Activated CD4-positive, alpha-beta T cell treated with anti-CD3 and anti-CD28 coated beads for 36 hours (primary cell): ENCODE measurements around the gene NMT1. TPM values are rescaled to one million over a fixed set of nuclear protein-coding genes. Genes with fewer than 3 reads are reported as not detected.

ENCODE experiments used
- ATAC-seq: fragments of 200-7000 bp; cut with Tn5 transposase; one replicate; pipeline ENCODE4 v1.10.0; 2021; ENCODE audit warnings: mild to moderate bottlenecking, moderate library complexity
- CTCF ChIA-PET: fragments of 350-600 bp; sonication (Branson Sonifier 250); formaldehyde crosslinking; loops from one replicate; lab custom pipeline; 2021; ENCODE audit warnings: antibody characterized with exemption; lab: Charles Lee
- POLR2A ChIA-PET: fragments of 350-600 bp; sonication (Branson Sonifier 250); formaldehyde crosslinking; loops from one replicate; lab custom pipeline; 2021; ENCODE audit warnings: antibody characterized with exemption, inconsistent platforms; lab: Charles Lee
- DNase-seq: peaks from one replicate; pipeline ENCODE4 v3.0.0-alpha.2; 2020
- H3K27ac Mint-ChIP-seq: one replicate; pipeline ENCODE4 v1.8.0; 2021; ENCODE audit warnings: mixed read lengths
- H3K27me3 Mint-ChIP-seq: one replicate; pipeline ENCODE4 v1.8.0; 2021; ENCODE audit warnings: mixed read lengths
- H3K36me3 Mint-ChIP-seq: one replicate; pipeline ENCODE4 v1.8.0; 2021; ENCODE audit warnings: low read depth, mixed read lengths
- H3K4me1 Mint-ChIP-seq: one replicate; pipeline ENCODE4 v1.8.0; 2021; ENCODE audit warnings: mixed read lengths
- H3K4me3 Mint-ChIP-seq: one replicate; pipeline ENCODE4 v1.8.0; 2021; ENCODE audit warnings: mild to moderate bottlenecking, moderate library complexity, mixed read lengths
- H3K9me3 Mint-ChIP-seq: one replicate; pipeline ENCODE4 v1.8.0; 2021; ENCODE audit warnings: low read depth, mixed read lengths
- intact Hi-C, 2 experiments: fragments of 100-400 bp; cut with DNase I in 1 of 2; cut with micrococcal nuclease in 1 of 2; formaldehyde crosslinking; loops; one replicate each; pipeline versions ENCODE4 v1.14.2 to v1.15.1; 2022 to 2024; cut with DNase I, micrococcal nuclease
- total RNA-seq, 2 experiments: library from RNA; stranded (reverse); gene quantifications; one replicate each; pipeline ENCODE4 v1.2.3, GENCODE V29; 2021

NMT1 gene
- total RNA-seq, 2 experiments from 2014 or later = 170 to 175 TPM

GRCh38 chr17:45104907-45105624, 43.9 kb downstream of the NMT1 start:
- POLR2A ChIA-PET = interaction anchor here (0.6 kb wide), 1 partner anchor 293 kb away, joined by 6 read pairs; no protein-coding TSS in a partner anchor

GRCh38 chr17:45106096-45106495, 45.0 kb downstream of the NMT1 start:
- no peaks in the 10 kb centered on the region for H3K9me3 Mint-ChIP-seq
- DNase-seq = no peak
- POLR2A ChIA-PET = no interaction called here
- CTCF ChIA-PET = interaction anchor here (1.0 kb wide), 1 partner anchor 188 kb away, joined by 3 read pairs; no protein-coding TSS in a partner anchor
- H3K4me1 Mint-ChIP-seq = no peaks in the 10 kb centered on the region
- peaks cover 41% of the 10 kb centered on the region for H3K36me3 Mint-ChIP-seq
- no peak overlapping the region for H3K4me3 Mint-ChIP-seq
- intact Hi-C loops = no loop called here
- H3K27ac Mint-ChIP-seq = no peak overlapping the region
- no peak for ATAC-seq
- H3K27me3 Mint-ChIP-seq = no peaks in the 10 kb centered on the region

More at GRCh38 chr17:45104907-45105624, 43.9 kb downstream of the NMT1 start:
- peaks cover 41% of the 10 kb centered on the region for H3K36me3 Mint-ChIP-seq
- intact Hi-C loops = no loop called here
- H3K4me1 Mint-ChIP-seq = no peaks in the 10 kb centered on the region
- no peak overlapping the region for H3K27ac Mint-ChIP-seq
- DNase-seq = no peak
- H3K9me3 Mint-ChIP-seq = no peaks in the 10 kb centered on the region
- H3K27me3 Mint-ChIP-seq = no peaks in the 10 kb centered on the region
- CTCF ChIA-PET = no interaction called here
- no peak overlapping the region for H3K4me3 Mint-ChIP-seq
- no peak for ATAC-seq

- ATAC-seq (no peak), DNase-seq (no peak)
- ChIA-PET POLR2A (no interaction called here), CTCF (interaction anchor here (1.0 to 1.2 kb wide), 2 partner anchors 29 to 187 kb away, joined by 3 to 4 read pairs; partner anchors contain the start of gene ACBD4)
- H3K4me3 Mint-ChIP-seq = no peak overlapping the region
- H3K4me1 Mint-ChIP-seq = no peaks in the 10 kb centered on the region
- intact Hi-C loops = no loop called here
- no peaks in the 10 kb centered on the region for H3K9me3 Mint-ChIP-seq
- no peaks in the 10 kb centered on the region for H3K27me3 Mint-ChIP-seq
- no peak overlapping the region for H3K27ac Mint-ChIP-seq
- H3K36me3 Mint-ChIP-seq = peaks cover 40% of the 10 kb centered on the region
These were observed 45.5 kb downstream of the NMT1 start for GRCh38 chr17:45106582-45106981.

GRCh38 chr17:45107293-45108010, 46.3 kb downstream of the NMT1 start:
- Mint-ChIP-seq H3K4me3 (no peak overlapping the region), H3K27ac (no peak overlapping the region), H3K9me3 (no peaks in the 10 kb centered on the region), H3K36me3 (peaks cover 34% of the 10 kb centered on the region), H3K4me1 (no peaks in the 10 kb centered on the region), H3K27me3 (no peaks in the 10 kb centered on the region)
- ATAC-seq (no peak), DNase-seq (no peak)
- POLR2A ChIA-PET = no interaction called here
- intact Hi-C loops = no loop called here
- CTCF ChIA-PET = interaction anchor here (1.2 to 2.0 kb wide), 2 partner anchors 8 to 28 kb away, joined by 4 read pairs; partner anchors contain the start of gene ACBD4

- ChIA-PET POLR2A (no interaction called here), CTCF (interaction anchor here (1.2 to 2.0 kb wide), 2 partner anchors 9 to 27 kb away, joined by 4 read pairs; partner anchors contain the start of gene ACBD4)
- H3K27ac Mint-ChIP-seq = no peak overlapping the region
- H3K27me3 Mint-ChIP-seq = no peaks in the 10 kb centered on the region
- DNase-seq = no peak
- no peak overlapping the region for H3K4me3 Mint-ChIP-seq
- no peaks in the 10 kb centered on the region for H3K9me3 Mint-ChIP-seq
- peaks cover 28% of the 10 kb centered on the region for H3K36me3 Mint-ChIP-seq
- ATAC-seq = no peak
- intact Hi-C loops = no loop called here
- no peaks in the 10 kb centered on the region for H3K4me1 Mint-ChIP-seq
These were observed 46.9 kb downstream of the NMT1 start for GRCh38 chr17:45108051-45108450.

- ATAC-seq (no peak), DNase-seq (no peak)
- no peak overlapping the region for H3K4me3 Mint-ChIP-seq
- no peaks in the 10 kb centered on the region for H3K27me3 Mint-ChIP-seq
- no peaks in the 10 kb centered on the region for H3K4me1 Mint-ChIP-seq
- H3K27ac Mint-ChIP-seq = no peak overlapping the region
- H3K9me3 Mint-ChIP-seq = no peaks in the 10 kb centered on the region
- ChIA-PET POLR2A (interaction anchor here (0.6 kb wide), 1 partner anchor 327 kb away, joined by 3 read pairs; no protein-coding TSS in a partner anchor), CTCF (interaction anchor here (0.5 to 2.0 kb wide), 4 partner anchors 10 to 196 kb away, joined by 3 to 4 read pairs (median 3); no protein-coding TSS in a partner anchor)
- H3K36me3 Mint-ChIP-seq = peaks cover 20% of the 10 kb centered on the region
- intact Hi-C loops = no loop called here
These were observed 47.7 kb downstream of the NMT1 start for GRCh38 chr17:45108595-45109521.

- H3K4me3 Mint-ChIP-seq = no peak overlapping the region
- intact Hi-C loops = no loop called here
- no peaks in the 10 kb centered on the region for H3K27me3 Mint-ChIP-seq
- H3K27ac Mint-ChIP-seq = no peak overlapping the region
- ATAC-seq = no peak
- no peaks in the 10 kb centered on the region for H3K4me1 Mint-ChIP-seq
- H3K9me3 Mint-ChIP-seq = no peaks in the 10 kb centered on the region
- DNase-seq = no peak
- H3K36me3 Mint-ChIP-seq = peaks cover 10% of the 10 kb centered on the region
- ChIA-PET POLR2A (no interaction called here), CTCF (interaction anchor here (0.7 to 1.0 kb wide), 2 partner anchors 11 to 191 kb away, joined by 3 read pairs; no protein-coding TSS in a partner anchor)
These were observed 49.8 kb downstream of the NMT1 start for GRCh38 chr17:45110676-45111611.

- no peak overlapping the region for H3K4me3 Mint-ChIP-seq
- peaks cover 2% of the 10 kb centered on the region for H3K36me3 Mint-ChIP-seq
- ATAC-seq (no peak), DNase-seq (no peak)
- H3K9me3 Mint-ChIP-seq = no peaks in the 10 kb centered on the region
- ChIA-PET CTCF (interaction anchor here (0.7 to 1.0 kb wide), 2 partner anchors 12 to 191 kb away, joined by 3 read pairs; no protein-coding TSS in a partner anchor), POLR2A (no interaction called here)
- intact Hi-C loops = no loop called here
- no peak overlapping the region for H3K27ac Mint-ChIP-seq
- H3K27me3 Mint-ChIP-seq = no peaks in the 10 kb centered on the region
- H3K4me1 Mint-ChIP-seq = no peaks in the 10 kb centered on the region
These were observed 50.7 kb downstream of the NMT1 start for GRCh38 chr17:45111850-45112249.

GRCh38 chr17:45112559-45113423, 51.7 kb downstream of the NMT1 start:
- peaks cover 2% of the 10 kb centered on the region for H3K36me3 Mint-ChIP-seq
- intact Hi-C loops = no loop called here

More at GRCh38 chr17:45112559-45113423, 51.7 kb downstream of the NMT1 start:
- Mint-ChIP-seq H3K4me1 (no peaks in the 10 kb centered on the region), H3K27ac (no peak overlapping the region), H3K9me3 (no peaks in the 10 kb centered on the region), H3K27me3 (no peaks in the 10 kb centered on the region), H3K4me3 (no peak overlapping the region)
- ChIA-PET POLR2A (no interaction called here), CTCF (interaction anchor here (0.6 kb wide), 1 partner anchor 279 kb away, joined by 3 read pairs; no protein-coding TSS in a partner anchor)
- DNase-seq (no peak), ATAC-seq (no peak)
